Right atrium auricular region (tissue), 2 donors: ENCODE results near the gene SELENON. TPM values are rescaled to one million over a fixed set of nuclear protein-coding genes. Genes with fewer than 3 reads are reported as not detected.

Source experiments
- DNase-seq: peaks from one replicate; pipeline ENCODE4 v3.0.0-alpha.2; 2019; ENCODE audit warnings: low spot score
- H3K27ac ChIP-seq, 2 donors: fragments of 200-600 bp; sonication (generic); 1 replicate in 1 of 2; 2 replicates in 1 of 2; pipeline ENCODE4 v1.5.1; 2016 to 2019
- H3K27me3 ChIP-seq, 2 donors: fragments of 200-600 bp; sonication (generic); one replicate each; pipeline versions ENCODE4 v1.5.1 to v1.6.0; 2017 to 2019
- H3K36me3 ChIP-seq: fragments of 200-600 bp; sonication (generic); one replicate; pipeline ENCODE4 v1.5.1; 2016
- H3K4me1 ChIP-seq, 2 donors: fragments of 200-600 bp; sonication (generic); one replicate each; pipeline versions ENCODE4 v1.5.1 to v1.6.0; 2017 to 2019
- H3K4me3 ChIP-seq, 2 donors: fragments of 200-600 bp; sonication (generic); 1 replicate in 1 of 2; 2 replicates in 1 of 2; pipeline ENCODE4 v1.5.1; 2017 to 2019; ENCODE audit warnings: mild to moderate bottlenecking in 1 of 2, moderate library complexity in 1 of 2
- H3K9me3 ChIP-seq, 2 donors: fragments of 200-600 bp; sonication (generic); one replicate each; pipeline ENCODE4 v1.5.1; 2019
- total RNA-seq, 2 donors: library from RNA; depleted of rRNA; stranded (reverse); fragments of >200 nt; gene quantifications; one replicate each; pipeline ENCODE4 v1.1.0, GENCODE V29; 2016
- TF ChIP-seq, protein P1 (sequence below), 2 donors: fragments of 200-600 bp; sonication (generic); IDR thresholded peaks; one replicate each; pipeline ENCODE4 v1.5.1; 2019; ENCODE audit warnings: antibody characterized with exemption in 2 of 2

Gene SELENON
- total RNA-seq, 2 donors from 2014 or later = 31.7 to 34.2 TPM

DNA sequence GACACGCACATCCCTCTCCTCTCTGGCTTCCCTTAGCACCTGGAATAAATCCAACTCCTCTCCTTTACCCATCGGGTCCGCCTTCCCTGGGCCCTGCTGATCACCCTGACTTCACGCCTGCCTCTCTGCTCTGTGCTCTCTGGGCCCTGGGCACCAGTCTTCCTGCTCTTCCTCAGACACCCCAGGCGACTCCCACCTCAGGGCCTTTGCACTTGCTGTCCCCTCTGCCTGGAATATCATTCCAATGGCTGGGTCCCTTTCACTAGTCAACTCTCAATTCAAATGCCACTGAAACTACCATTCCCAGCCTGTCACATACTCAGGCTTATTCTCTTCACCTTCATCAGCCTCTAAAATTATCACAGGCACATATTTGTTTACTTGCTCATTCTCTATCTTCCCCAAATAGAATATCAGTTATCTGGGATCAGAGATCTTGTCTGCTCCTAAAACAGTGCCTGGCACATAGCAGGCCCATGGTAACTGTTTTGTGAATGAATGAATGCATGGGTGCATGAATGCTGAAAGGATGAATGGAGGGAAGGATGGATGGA is 27.2 kb upstream of the SELENON start:
- Histone ChIP-seq H3K4me1 (peaks cover 0 to 26% of the 10 kb centered on the region in 2 donors), H3K27ac (no peak overlapping the region), H3K36me3 (no peaks in the 10 kb centered on the region), H3K27me3 (no peaks in the 10 kb centered on the region), H3K9me3 (no peaks in the 10 kb centered on the region), H3K4me3 (no peak overlapping the region)
- TF ChIP-seq, protein P1, sequence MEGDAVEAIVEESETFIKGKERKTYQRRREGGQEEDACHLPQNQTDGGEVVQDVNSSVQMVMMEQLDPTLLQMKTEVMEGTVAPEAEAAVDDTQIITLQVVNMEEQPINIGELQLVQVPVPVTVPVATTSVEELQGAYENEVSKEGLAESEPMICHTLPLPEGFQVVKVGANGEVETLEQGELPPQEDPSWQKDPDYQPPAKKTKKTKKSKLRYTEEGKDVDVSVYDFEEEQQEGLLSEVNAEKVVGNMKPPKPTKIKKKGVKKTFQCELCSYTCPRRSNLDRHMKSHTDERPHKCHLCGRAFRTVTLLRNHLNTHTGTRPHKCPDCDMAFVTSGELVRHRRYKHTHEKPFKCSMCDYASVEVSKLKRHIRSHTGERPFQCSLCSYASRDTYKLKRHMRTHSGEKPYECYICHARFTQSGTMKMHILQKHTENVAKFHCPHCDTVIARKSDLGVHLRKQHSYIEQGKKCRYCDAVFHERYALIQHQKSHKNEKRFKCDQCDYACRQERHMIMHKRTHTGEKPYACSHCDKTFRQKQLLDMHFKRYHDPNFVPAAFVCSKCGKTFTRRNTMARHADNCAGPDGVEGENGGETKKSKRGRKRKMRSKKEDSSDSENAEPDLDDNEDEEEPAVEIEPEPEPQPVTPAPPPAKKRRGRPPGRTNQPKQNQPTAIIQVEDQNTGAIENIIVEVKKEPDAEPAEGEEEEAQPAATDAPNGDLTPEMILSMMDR (IDR thresholded peaks at IDR 0.05) = no peak
- no peak for DNase-seq

GRCh38 chr1:25773441-25774125 is 26.4 kb upstream of the SELENON start:
- H3K27ac ChIP-seq = no peak overlapping the region
- H3K4me3 ChIP-seq = no peak overlapping the region
- peaks cover 0 to 26% of the 10 kb centered on the region in 2 donors for H3K4me1 ChIP-seq
- H3K36me3 ChIP-seq = no peaks in the 10 kb centered on the region
- no peaks in the 10 kb centered on the region for H3K27me3 ChIP-seq
- DNase-seq = no peak
- H3K9me3 ChIP-seq = no peaks in the 10 kb centered on the region
- TF ChIP-seq, protein P1 (IDR thresholded peaks at IDR 0.05) = no peak

- no peaks in the 10 kb centered on the region for H3K27me3 ChIP-seq
- H3K9me3 ChIP-seq = no peaks in the 10 kb centered on the region
- H3K36me3 ChIP-seq = no peaks in the 10 kb centered on the region
- H3K27ac ChIP-seq = no peak overlapping the region
- DNase-seq = no peak
- TF ChIP-seq, protein P1 (IDR thresholded peaks at IDR 0.05) = no peak
- peaks cover 0 to 26% of the 10 kb centered on the region in 2 donors for H3K4me1 ChIP-seq
- H3K4me3 ChIP-seq = no peak overlapping the region
Observed at GRCh38 chr1:25774206-25774803, 25.7 kb upstream of the SELENON start.

DNA sequence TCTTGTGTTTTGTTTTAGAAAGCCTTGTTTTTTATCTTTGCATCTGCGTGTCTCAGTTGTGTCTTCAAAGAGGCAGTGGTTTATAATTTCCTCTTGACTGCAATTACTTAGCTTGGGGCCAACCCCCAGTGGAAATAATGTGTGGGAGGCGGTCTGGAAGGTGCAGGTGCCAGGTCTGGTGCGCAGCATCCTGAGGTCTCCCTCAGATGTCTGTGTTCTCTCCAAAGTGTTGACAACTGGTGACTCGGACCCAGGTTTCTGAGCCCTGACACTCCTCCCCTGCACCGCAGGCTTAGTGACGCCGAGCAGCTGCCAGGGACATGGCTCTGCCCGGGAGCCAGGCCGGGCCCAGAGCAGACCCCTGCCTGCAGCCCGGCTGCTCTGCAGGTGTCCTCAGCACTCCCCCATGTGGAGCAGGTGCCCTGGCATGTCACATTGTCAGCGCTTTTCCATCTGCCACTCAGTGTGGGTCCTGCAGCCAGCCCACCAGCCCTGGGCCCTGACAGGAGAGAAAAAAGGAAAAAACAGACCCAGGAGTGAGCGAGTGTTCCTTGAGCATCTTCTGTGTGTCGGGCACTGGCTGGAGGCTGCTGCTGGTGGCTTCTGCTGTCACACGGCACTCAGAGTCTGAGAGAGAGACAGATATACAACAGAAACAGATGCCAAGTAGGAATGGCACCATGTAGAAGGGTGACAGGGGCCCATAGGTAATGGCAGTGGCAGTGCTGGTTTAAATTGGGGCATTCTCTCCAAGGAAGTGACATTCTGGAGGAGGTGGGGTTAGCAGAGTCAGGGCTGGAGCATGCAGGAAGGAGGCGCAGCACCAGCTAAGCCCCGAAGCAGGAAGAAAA is 24.8 kb upstream of the SELENON start:
- Histone ChIP-seq H3K9me3 (no peaks in the 10 kb centered on the region), H3K36me3 (no peaks in the 10 kb centered on the region), H3K4me3 (no peak overlapping the region), H3K27me3 (no peaks in the 10 kb centered on the region), H3K27ac (no peak overlapping the region), H3K4me1 (peaks cover 0 to 19% of the 10 kb centered on the region in 2 donors)
- DNase-seq = no peak
- TF ChIP-seq, protein P1 (IDR thresholded peaks at IDR 0.05) = no peak

- H3K4me3 ChIP-seq = no peak overlapping the region
- peaks cover 0 to 9% of the 10 kb centered on the region in 2 donors for H3K4me1 ChIP-seq
- no peak overlapping the region for H3K27ac ChIP-seq
- no peaks in the 10 kb centered on the region for H3K36me3 ChIP-seq
- no peaks in the 10 kb centered on the region for H3K9me3 ChIP-seq
- DNase-seq = no peak
- TF ChIP-seq, protein P1 (IDR thresholded peaks at IDR 0.05) = no peak
- H3K27me3 ChIP-seq = no peaks in the 10 kb centered on the region
Observed at GRCh38 chr1:25779388-25779787, 20.6 kb upstream of the SELENON start.
